ENCODE data around the gene COBL.

Gene COBL

DNA sequence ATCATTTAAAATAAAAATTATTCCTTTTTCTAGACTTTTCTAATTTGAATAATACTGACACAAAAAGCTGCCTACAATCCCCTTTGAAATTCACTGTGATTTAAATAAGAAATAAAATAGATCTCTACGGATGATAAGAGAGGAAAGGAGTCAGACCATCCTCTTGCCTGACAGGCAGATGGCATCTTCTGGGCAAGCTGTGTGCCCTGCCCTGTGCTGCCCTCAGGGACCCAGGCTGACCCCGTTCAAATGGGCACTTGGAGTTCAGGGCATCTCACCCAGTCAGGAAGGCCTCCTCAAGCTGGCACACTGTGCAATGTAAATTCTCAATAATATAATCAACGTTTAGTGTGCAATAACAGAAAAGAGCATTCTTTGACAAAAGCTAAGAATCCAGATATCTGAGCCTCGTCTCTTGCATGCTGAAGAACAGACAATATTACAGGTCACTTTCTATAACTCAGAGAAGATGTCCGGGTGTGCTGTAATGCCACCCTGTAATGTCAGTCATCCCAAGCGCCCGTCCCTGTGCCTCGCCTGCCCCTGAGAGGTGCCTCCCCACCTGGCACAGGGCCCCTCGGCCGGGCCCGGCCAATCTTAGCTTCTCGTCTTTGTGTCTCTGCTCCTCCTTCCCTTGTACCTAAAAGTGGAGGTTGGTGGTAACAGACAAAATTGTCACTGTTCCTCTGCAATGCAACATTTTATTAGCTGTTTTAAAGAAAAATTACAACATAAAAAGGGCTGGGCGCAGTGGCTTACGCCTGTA lies 263.3 kb downstream of the COBL start:
- POLR2A ChIA-PET = no interaction called here
- CTCF ChIA-PET = no interaction called here

DNA sequence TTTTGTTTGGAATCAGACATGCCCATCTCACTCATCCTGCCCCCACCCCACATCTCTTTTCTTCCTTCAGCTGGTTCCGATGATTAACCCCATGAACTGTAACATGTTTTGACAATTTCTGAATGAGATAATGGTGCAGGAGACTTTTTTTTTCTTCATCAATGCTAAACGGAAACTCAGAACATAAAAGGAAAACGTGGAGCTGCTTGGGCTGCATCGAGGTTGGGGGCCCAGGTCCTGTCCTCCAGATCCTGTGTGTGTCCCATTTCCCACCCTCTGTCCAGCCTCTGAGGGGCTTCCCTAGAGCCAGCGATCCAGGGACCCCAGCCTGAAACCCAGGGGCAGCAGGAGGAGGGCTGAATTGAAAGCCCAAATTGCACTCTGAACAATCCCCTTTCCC lies 270.1 kb downstream of the COBL start:
- no peak for TF ChIP-seq FOXM1 (IDR thresholded peaks at IDR 0.05; ENCODE audit: borderline replicate concordance)
- TF ChIP-seq BHLHE40 (IDR thresholded peaks at IDR 0.05; ENCODE audit: borderline replicate concordance) = no peak
- TF ChIP-seq ELF4 (IDR thresholded peaks at IDR 0.05) = no peak
- no peak for TF ChIP-seq FOXK2 (IDR thresholded peaks at IDR 0.05)
- TF ChIP-seq SUZ12 (IDR thresholded peaks at IDR 0.05) = no peak
- TF ChIP-seq, protein P1, sequence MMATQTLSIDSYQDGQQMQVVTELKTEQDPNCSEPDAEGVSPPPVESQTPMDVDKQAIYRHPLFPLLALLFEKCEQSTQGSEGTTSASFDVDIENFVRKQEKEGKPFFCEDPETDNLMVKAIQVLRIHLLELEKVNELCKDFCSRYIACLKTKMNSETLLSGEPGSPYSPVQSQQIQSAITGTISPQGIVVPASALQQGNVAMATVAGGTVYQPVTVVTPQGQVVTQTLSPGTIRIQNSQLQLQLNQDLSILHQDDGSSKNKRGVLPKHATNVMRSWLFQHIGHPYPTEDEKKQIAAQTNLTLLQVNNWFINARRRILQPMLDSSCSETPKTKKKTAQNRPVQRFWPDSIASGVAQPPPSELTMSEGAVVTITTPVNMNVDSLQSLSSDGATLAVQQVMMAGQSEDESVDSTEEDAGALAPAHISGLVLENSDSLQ (IDR thresholded peaks at IDR 0.05) = no peak
- no peak for DNase-seq (ENCODE audit: extremely low spot score)
- ChIA-PET POLR2A (no interaction called here), CTCF (no interaction called here)

More for the DNA sequence above, 263.3 kb downstream of the COBL start:
- no peak for DNase-seq (ENCODE audit: extremely low spot score)
- TF ChIP-seq ARNT (IDR thresholded peaks at IDR 0.05) (no peak), HDGF (IDR thresholded peaks at IDR 0.05; ENCODE audit: borderline replicate concordance) (no peak), CTBP1 (IDR thresholded peaks at IDR 0.05; ENCODE audit: borderline replicate concordance) (no peak), FOXK2 (IDR thresholded peaks at IDR 0.05) (no peak), LEF1 (IDR thresholded peaks at IDR 0.05; ENCODE audit: borderline replicate concordance) (no peak), SP1 (IDR thresholded peaks at IDR 0.05) (no peak), ELF4 (IDR thresholded peaks at IDR 0.05) (no peak)

DNA sequence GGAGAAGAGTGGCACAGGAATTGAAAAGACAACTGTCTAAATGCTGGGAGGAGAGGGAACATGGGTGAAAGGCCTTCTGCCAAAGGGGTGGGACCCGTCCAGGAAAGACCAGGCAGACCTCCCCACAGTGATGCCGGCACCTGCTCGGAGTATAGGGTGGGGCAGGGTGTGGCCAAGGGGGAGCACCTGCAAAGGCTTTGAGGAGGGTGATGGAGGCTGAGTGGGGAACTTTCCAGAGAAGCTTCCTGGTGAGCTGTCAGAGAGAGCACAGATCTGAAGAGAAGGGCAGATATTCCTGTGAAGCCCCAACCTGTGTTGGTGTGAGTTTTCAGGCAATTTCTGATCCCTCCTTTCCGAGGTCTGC lies 270.5 kb downstream of the COBL start:
- DNase-seq (ENCODE audit: extremely low spot score) = no peak
- CTCF ChIA-PET = no interaction called here
- POLR2A ChIA-PET = no interaction called here
- TF ChIP-seq FOXM1 (IDR thresholded peaks at IDR 0.05; ENCODE audit: borderline replicate concordance) (no peak), CTBP1 (IDR thresholded peaks at IDR 0.05; ENCODE audit: borderline replicate concordance) (no peak), TARDBP (IDR thresholded peaks at IDR 0.05) (no peak), FOXK2 (IDR thresholded peaks at IDR 0.05) (no peak), HDGF (IDR thresholded peaks at IDR 0.05; ENCODE audit: borderline replicate concordance) (no peak), ZNF384 (IDR thresholded peaks at IDR 0.05) (no peak), L3MBTL2 (conservative IDR thresholded peaks at IDR 0.05) (no peak), BHLHE40 (IDR thresholded peaks at IDR 0.05; ENCODE audit: borderline replicate concordance) (no peak), LEF1 (IDR thresholded peaks at IDR 0.05; ENCODE audit: borderline replicate concordance) (no peak), SUZ12 (IDR thresholded peaks at IDR 0.05) (no peak), ELF4 (IDR thresholded peaks at IDR 0.05) (no peak), ARNT (IDR thresholded peaks at IDR 0.05) (no peak), SP1 (IDR thresholded peaks at IDR 0.05) (no peak), FOXA1 (IDR thresholded peaks at IDR 0.05) (no peak), NFRKB (IDR thresholded peaks at IDR 0.05) (no peak)
- TF ChIP-seq, protein P1 (IDR thresholded peaks at IDR 0.05) = no peak

- POLR2A ChIA-PET = no interaction called here
- TF ChIP-seq FOXM1 (IDR thresholded peaks at IDR 0.05; ENCODE audit: borderline replicate concordance) (no peak), FOXK2 (IDR thresholded peaks at IDR 0.05) (no peak), L3MBTL2 (conservative IDR thresholded peaks at IDR 0.05) (no peak), BHLHE40 (IDR thresholded peaks at IDR 0.05; ENCODE audit: borderline replicate concordance) (no peak)
- CTCF ChIA-PET = no interaction called here
- no peak for DNase-seq (ENCODE audit: extremely low spot score)
These were observed 271.1 kb downstream of the COBL start for GRCh38 chr7:51045319-51046102.

DNA sequence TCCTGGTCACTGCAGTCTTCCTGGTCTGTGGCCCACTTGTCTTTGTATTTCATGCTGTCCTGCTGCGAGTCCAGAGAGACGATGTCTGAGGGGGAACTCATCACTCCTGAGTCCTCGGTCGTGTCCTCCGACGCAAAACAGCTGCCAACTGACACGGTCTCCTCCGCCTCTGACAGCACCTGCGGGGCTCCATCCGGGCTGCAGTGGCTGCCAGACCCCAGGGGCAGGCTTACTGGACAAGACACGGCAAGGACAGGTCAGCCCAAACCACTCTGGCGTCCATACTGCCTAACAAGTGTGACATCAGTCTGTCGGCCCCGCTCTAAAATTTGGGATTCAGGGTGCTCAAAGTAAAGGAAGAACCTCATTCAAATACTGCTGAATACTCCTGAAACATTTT lies 273.1 kb downstream of the COBL start:
- TF ChIP-seq FOXK2 (IDR thresholded peaks at IDR 0.05) (no peak), FOXA1 (IDR thresholded peaks at IDR 0.05) (no peak), LEF1 (IDR thresholded peaks at IDR 0.05; ENCODE audit: borderline replicate concordance) (no peak)
- TF ChIP-seq, protein P1 (IDR thresholded peaks at IDR 0.05) = no peak
- POLR2A ChIA-PET = no interaction called here
- CTCF ChIA-PET = no interaction called here
- DNase-seq (ENCODE audit: extremely low spot score) = no peak

GRCh38 chr7:51040787-51041186 lies 275.8 kb downstream of the COBL start:
- DNase-seq (ENCODE audit: extremely low spot score) = no peak
- ChIA-PET CTCF (no interaction called here), POLR2A (no interaction called here)
- TF ChIP-seq FOXA1 (IDR thresholded peaks at IDR 0.05) (no peak), ELF4 (IDR thresholded peaks at IDR 0.05) (no peak)

DNA sequence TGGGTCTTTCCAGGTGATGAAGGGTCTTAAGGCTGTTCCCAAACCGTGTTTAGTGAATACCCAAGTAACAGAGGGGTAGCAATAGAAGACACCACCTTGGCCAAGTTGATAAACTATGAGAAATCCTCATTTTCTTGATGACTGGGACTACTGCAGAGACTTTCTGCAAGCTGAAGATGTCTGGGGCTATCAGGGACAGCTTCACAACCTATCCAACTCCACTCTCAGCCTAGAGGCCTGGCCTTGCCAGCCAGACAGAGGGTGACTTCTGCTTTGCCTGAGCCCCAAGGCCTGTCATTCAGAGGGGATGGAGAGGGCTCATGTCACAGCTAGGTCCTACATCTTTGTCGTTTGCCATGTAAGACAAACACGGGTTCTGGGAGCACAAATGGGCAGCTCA lies 278.0 kb downstream of the COBL start:
- no peak for DNase-seq (ENCODE audit: extremely low spot score)
- TF ChIP-seq TARDBP (IDR thresholded peaks at IDR 0.05) (no peak), CTBP1 (IDR thresholded peaks at IDR 0.05; ENCODE audit: borderline replicate concordance) (no peak), SP1 (IDR thresholded peaks at IDR 0.05) (no peak), LEF1 (IDR thresholded peaks at IDR 0.05; ENCODE audit: borderline replicate concordance) (no peak), FOXK2 (IDR thresholded peaks at IDR 0.05) (no peak), SUZ12 (IDR thresholded peaks at IDR 0.05) (no peak)
- TF ChIP-seq, protein P1 (IDR thresholded peaks at IDR 0.05) = no peak
- CTCF ChIA-PET = no interaction called here
- POLR2A ChIA-PET = no interaction called here
